ENCODE data around the gene FAM3D. TPM values are rescaled to one million over a fixed set of nuclear protein-coding genes. Genes with fewer than 3 reads are reported as not detected.
"Not testable (repeated sequence)": the region's sequence is repeated elsewhere in the genome, so short reads cannot be mapped to it uniquely, and the experiment has no call there.

FAM3D gene
- total RNA-seq, 2 experiments from 2014 or later, result not detected

DNA sequence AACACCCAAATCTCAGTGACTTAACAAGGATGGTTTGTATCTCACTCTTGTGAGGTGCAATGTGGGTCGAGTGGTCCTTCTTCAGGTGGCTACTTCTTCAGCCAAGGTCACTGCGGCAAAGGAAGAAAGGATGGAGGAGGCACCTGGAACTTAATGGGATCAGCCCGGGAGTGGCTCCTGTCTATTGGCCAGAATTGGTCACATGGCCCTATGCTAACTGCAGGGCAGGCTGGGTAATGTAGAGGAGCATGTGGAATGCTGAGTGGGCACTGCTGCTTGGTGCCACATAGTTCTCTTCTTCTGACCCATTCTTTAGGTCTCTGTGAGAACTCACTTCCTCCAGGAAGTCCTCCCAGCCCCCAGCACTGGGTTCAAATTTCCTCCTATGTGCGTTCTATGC, 20.3 kb upstream of the FAM3D start:
- POLR2A ChIA-PET, result no interaction called here
- CTCF ChIA-PET, result no interaction called here

DNA sequence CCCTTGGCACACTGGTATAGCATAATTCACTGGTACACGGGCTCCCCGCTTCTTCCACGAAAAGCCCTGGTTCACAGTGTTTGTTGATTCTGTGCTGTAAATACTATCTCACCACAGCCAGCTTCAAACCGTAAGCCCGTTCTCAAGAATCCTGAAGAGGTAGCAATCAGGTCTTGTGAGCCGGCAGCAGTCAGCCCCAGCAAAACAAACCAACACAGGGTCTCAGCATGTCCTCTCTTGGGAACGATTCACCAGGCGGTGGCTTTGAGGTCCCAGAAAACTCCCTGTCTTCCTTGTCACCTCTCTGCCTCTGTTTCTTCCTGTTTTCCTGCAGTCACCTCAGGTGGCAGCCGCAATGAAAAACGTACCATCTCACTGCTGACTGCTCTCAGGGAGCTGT, 19.1 kb upstream of the FAM3D start:
- POLR2A ChIA-PET, result no interaction called here
- CTCF ChIA-PET, result no interaction called here

DNA sequence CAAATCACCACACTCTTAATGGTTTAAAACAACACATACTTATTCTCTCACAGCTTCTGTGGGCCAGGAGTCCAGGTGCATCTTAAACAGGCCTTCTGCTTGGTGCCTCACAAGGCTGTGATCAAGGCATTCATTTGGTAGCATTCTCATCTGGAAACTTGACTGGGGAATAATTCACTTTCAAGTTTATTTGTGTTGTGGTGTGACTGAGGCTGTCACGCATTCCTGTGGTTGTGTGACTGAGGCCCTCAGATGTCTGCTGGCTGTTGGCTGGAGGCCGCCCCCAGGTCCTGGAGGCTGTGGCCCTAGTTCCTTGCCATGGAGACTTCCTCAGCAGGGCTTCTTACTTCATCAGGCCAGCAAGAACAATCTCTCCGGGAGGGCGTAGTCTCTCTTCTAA, 16.9 kb upstream of the FAM3D start:
- POLR2A ChIA-PET, result no interaction called here
- CTCF ChIA-PET, result no interaction called here

DNA sequence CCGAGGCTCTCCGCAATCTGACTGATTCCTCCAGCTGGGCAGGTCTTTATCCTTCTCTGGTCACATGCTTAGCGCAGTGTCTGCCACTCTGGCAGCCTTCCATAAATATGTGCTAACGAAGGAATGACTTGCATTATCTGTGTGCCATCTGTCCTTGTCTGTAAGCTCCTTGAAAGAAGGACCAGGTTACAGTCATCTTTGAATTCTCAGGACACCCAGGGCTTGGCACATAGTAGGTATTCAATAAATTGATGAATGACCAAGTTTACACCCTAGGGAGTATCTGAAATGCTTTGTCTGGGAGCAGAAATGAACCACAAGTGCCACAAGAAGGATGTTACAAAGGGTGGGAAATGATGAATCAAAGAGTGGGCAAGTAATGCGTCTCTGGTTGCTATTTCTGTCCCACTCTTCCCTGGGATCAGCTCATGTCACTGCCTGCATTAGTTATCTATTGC, 16.5 kb upstream of the FAM3D start:
- ChIA-PET POLR2A (no interaction called here), CTCF (interaction anchor here (0.6 kb wide), 1 partner anchor 1483 kb away, joined by 3 read pairs; the partner anchor contains the start of gene HESX1)

DNA sequence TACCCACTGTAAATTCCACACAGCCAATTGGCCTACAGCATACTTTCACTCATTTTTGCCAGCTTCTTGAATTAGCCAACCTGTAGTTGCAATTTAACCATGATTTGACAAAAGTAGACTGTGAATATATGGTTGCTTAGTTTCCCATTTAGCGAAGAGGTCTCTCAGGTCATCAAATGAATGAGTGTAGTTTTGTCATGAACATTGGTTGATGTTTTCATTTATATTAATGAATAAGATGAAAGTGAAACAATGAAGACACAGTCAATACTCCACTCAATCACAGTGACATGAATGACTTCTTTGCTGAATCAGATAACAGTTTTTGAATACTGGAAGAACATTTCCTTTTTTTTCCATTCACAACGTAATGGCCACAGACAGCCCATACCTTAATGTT, 15.3 kb upstream of the FAM3D start:
- CTCF ChIA-PET, result no interaction called here
- POLR2A ChIA-PET, result no interaction called here

DNA sequence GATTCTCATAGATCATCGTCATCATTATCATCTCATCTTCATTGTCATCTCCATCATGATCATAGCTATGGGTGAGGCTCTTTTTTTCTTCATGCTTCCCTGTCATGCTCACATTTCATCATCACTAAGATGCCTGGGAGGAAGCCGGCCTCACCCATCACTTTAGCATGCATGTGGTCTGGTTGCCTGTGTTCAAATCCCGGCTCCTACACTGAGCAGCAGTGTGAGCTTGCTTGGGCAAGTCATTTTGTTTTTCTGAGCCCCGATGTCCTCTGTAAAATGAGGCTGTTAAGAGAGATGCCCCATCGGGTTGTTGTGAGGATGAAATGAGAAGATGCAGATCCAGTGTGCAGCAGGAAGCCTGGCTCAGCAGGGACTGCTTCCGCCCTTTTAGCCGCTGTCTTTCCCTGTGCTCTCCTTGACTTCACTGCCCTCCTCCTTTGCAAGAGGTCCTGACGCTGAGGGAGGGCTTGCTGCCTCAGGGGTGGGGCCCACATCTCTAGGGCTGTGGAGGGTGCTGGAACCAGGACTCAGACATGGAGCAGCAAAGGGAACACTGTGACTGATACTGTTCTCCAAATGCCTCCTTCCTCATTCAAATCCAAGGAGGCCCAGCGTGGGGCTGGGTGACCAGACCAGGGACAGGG, 14.4 kb upstream of the FAM3D start:
- POLR2A ChIA-PET, result no interaction called here
- CTCF ChIA-PET, result no interaction called here

DNA sequence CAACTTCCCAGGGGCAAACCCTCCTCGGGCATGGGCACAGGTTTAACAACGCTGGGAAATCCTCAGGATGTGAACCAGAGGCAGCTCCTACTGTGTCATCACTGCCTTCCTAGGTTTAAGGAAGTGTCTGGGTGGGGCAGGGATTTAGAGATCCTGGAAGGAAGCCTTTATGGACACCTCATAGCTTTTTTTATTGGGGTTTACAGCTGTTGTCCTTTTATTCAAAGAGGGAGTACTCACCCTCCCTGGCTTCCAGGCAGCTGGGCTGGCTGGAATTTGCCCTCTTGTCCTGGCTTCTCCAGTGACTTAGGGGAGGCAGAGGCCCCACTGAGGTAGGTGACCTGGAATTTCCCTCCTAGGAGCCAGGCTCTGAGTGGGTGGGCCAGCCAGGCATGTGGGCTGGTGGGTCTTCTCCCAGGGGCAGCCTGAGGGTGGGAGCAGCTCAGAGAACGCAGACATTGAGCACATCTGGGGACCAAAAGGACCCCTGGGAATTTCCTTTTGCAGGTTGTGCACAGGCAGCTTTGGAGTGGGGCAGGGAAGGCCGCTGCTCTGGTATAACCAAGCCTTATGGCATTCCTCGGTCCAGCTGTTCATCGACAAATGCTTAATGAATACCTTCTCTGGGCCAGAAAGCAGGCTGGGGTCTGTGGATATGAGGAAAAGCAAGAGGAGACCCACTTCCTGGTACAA, 13.5 kb upstream of the FAM3D start:
- POLR2A ChIA-PET, result no interaction called here
- CTCF ChIA-PET, result interaction anchor here (1.2 kb wide), 1 partner anchor 50 kb away, joined by 3 read pairs; no protein-coding TSS in a partner anchor

DNA sequence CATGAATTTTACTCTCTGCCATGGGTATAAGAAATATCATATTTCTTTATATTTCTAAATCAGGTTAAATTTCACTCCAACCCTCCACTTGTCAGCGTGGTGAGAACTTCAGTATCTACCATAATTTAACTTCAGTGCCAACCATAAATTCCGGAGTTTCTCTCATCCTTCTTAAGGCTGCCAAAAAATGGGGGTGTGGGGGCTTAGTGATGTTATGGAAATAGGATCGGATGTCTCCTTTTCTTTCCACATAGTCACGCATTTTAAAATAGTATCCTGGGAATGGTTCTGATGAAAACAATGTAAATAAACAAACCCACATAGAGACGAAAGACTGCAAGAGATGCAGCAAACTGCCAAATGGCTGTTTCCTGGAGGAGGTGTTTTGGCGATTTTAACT, 12.9 kb upstream of the FAM3D start:
- POLR2A ChIA-PET, result no interaction called here
- CTCF ChIA-PET, result interaction anchor here (1.2 kb wide), 1 partner anchor 49 kb away, joined by 3 read pairs; no protein-coding TSS in a partner anchor

DNA sequence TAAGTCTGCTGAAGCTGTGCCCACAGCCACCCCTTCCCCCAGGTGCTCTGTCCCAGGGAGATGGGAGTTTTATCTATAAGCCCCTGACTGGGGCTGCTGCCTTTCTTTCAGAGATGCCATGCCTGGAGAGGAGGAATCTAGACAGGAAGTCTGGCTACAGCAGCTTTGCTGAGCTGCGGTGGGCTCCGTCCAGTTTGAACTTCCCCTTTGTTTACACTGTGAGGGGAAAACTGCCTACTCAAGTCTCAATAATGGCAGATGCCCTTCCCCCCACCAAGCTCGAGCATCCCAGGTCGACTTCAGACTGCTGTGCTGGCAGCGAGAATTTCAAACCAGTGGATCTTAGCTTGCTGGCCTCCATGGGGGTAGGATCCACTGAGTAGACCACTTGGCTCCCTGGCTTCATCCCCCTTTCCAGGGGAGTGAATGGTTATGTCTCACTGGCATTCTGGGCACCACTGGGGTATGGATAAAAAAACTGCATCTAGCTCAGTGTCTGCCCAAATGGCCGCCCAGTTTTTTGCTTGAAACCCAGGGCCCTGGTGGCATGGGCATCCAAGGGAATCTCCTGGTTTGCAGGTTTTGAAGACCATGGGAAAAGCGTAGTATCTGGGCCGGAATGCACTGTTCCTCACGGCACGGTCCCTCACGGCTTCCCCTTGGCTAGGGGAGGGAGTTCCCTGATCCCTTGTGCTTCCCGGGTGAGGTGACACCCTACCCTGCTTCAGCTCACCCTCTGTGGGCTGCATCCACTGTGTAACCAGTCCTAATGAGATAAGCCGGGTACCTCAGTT, 11.8 kb upstream of the FAM3D start:
- POLR2A ChIA-PET, CTCF ChIA-PET: not testable (repeated sequence)

DNA sequence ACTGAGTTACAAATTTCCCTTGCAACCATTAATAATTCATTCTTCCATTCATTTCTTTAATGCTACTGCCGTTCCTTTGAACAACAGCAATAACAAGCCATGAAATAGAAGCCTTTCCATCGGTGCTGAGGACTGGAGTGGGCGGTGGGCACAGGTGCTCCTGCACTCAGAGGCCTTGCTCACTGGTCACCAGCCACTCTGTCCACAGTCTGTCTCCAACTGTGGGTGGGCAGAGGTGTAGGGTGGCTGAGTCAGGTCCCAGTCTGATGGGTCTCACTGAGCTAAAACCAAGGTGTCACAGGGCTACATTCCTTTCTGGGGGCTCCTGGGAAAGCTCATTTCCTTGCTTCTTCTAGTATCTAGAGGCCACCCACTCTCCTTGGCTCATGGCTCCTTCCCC, 6.3 kb upstream of the FAM3D start:
- ChIA-PET CTCF (no interaction called here), POLR2A (no interaction called here)

DNA sequence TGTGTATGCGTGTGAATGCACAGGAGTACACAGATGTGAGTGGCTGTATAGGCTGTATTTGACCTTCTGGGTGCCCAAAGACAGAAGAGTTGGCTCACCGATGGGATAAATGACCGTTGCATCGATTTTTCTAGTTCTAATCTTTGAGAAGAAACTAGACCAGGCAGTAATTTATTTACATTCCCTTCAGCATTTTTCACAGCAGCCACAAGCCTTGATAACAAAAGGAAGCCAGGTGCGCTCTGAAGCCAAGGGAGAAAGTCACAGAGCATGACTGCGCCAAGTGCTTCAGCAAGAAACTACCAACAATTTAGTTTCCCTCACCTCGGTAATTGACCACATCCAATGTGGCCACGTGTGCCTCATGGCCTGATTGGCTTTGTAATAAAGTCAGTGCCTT, 5.9 kb upstream of the FAM3D start:
- ChIA-PET CTCF (no interaction called here), POLR2A (no interaction called here)

DNA sequence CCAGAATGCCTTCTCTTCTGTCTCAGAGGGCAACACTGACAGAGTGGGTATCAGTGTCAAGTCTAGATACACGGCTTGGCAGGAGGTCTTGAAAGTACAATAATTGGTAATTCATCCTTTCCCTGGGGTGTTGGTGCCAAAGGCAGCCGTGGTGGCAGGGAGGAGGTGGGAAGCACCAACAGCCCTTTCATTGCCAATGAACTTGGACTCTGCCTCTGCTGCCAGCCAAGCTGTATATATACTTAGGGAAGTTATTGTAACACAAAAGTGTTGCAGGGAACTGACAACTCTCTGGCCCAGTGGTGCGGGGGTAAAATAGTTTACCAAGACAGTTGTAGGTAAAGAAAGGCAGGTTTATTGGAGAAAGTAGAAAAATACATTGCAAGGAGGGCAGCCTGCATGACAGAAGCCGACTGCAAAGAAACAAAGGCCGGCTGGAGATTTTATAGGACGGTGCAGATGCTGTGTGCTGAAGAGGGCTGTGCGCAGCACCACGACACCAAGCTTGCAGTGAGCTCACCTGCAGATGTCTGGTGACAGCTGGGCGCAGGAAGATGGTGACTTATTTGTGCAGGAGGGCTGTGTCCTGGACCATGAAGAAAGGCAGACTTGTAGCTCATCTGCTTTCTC, 4.0 kb upstream of the FAM3D start:
- ChIA-PET CTCF (no interaction called here), POLR2A (no interaction called here)

DNA sequence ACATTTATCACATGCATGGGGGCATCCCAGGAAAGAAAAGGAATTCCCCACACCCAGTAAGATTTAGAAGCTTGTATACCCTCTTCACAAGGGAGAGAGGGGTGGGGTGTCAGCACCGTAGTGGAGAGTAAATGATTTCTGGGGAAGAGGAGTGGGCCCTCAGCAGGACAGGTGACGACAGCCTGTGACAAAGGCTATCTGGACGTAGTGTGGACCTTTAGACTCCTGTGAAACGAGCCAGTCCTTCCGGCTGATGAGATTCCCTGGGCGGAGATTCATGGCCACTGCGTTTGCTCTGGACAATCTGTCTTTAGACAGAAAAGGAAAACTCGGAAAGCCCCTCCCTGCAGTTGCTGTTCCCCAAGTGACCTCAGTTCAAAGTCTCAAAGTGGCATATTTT, 1.7 kb upstream of the FAM3D start:
- CTCF ChIA-PET, result no interaction called here

DNA sequence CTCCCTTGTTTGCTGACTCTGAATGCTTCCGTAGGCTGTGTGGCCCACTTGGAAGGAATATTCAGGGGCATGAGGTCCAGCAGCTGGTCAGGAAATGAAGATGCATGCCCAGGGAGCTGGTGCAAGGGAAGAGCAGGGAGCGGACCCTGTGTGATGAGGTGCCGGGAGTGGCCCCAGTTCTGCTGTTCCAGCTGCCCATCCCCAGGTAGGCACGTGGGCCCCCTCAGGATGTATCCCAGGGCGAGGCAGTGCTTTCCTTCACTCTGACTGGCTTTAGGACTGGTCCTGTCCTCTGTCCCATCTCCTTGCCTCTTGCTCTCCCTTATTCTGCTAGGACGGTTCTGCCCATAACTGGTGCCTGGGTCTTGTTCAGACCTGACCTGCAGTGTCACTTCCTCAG, 1.1 kb upstream of the FAM3D start:
- POLR2A ChIA-PET, result no interaction called here
- CTCF ChIA-PET, result no interaction called here

More for the DNA sequence above, 1.7 kb upstream of the FAM3D start:
- POLR2A ChIA-PET, result no interaction called here

DNA sequence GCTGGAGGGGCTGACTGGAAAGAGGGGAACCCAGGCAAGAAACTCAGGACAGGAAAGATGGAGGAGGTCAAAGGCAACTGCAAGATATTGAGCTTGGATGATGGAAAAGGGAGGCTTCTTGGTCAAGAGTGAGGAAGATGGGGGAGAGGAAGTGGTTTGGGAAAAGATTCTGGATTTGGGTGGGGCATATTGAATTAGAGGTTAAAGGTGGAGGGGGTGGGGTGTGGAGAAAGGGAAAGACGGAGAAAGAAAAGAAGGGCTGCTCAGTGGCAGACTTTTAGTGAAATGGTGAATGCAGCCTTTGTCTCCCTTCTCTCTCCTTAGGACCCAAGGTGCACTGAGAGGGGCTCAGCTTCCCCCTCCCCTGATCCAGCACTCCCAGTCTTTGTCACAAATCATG, 655 bp upstream of the FAM3D start:
- CTCF ChIA-PET, result no interaction called here

DNA sequence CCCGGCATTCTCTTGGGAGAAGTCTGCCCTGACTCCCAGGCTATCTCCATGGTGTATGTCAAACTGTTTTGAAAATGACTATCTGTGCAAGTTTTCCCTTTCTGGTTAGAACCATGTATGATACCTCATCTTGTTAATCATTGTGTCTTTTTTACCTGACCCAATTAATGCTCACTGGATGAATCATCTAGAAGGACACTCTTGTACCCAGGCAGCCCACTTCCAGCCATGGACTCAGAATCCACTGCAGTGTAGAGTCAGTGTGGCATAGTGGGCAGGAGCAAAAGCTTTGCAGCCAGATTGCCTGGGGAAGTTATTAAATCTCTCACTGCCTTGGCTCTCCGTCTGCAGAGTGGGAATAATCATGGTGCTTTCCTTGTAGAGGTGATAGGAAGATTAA, 1.2 kb downstream of the FAM3D start:
- CTCF ChIA-PET, result no interaction called here
- POLR2A ChIA-PET, result no interaction called here

More for the DNA sequence above, 655 bp upstream of the FAM3D start:
- POLR2A ChIA-PET, result no interaction called here

DNA sequence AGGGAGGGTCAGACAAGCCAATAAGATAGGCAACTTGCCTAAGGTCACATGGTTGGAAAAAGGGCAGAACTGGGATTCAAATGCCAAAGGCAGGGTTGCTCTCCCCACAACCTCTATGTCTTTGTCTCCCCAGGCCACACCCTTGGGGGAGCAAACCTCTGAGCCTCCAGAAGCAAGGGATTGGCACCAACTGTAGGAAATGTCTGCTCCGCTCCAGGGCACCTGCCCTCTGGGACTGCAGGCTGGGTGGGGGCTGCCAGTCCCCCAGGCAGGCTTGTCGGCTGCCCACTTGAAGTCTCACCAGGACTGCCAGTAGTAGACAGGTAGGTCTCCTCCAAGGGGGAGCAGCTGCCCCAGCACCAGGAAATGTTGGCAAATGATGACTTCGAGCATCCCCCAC, 2.0 kb downstream of the FAM3D start:
- POLR2A ChIA-PET, result no interaction called here
- CTCF ChIA-PET, result no interaction called here

DNA sequence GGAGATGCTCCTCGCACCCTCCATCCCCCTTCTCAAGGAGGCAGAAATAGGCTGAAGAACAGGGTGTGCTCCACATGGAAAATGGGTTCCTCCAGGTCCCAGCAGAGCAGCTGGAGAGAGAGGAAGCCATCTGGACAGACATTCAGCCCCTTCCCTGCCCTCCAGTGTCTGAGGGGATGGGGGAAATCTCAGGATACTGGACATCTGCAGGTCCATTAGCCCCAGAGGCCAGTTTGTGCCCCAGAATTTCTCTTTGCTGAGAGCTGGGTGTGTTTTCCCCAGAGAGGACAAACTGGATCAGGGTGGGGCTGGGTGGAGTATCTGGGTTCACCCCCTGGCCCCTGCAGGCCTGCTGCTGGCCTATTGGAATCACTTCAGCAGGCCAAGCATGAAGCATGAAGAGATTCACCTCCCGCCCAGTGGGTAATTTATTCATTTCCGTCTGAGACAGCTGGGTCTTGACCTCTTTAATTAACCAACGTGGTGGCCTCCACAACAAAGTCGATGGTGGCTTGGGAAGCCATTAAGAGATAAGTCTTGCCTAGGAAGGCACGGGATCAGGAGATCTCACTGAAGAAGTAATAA, 4.6 kb downstream of the FAM3D start:
- CTCF ChIA-PET, result no interaction called here
- POLR2A ChIA-PET, result no interaction called here

DNA sequence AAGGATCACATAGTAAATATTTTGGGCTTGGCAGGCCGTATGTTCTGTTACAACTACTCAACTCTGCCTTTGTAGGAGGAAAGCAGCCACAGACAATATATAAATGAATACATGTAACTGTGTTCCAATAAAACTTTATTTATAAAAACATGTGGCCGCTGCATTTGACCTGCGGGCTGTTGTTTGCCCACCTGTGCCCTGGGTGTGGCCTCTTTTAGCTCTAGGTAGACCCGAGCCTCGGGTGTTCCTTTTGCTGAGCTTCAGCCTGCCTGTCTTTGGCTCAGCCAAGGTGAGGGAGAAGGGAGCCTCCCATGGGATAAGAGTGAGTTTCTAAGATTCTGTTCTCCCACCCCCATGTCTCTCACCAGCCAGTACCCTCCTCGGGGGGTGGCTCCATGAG, 5.6 kb downstream of the FAM3D start:
- CTCF ChIA-PET, result no interaction called here

DNA sequence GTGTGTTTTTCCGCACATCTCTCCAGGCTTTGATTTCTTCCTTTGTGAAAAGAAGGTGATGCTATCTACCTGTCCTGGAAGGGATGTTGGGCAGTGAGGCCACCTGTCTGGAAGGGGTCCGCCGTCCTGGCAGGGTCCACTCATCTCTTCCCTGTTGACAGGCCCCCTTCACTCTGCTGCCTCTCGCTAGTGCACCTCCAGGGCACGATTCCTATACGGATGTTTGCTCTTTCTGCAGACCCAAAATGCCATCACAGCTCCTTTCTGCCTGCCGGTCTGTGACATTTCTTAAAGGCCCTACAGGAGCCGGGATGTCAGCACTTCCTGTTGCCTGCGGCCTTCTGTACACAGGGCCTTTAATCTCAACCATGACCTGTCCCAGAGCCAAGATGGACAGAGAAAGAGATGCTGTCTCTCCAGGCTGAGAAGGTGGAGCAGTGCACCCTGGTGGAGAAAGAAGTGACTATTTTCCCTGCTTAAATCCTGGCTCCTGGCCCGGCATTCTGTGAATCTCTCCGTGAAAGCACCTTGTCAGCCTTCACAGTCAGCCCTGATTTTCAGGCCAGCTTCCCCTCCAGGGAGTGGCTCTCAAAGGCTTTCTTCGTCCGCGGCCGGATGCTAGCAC, 7.4 kb downstream of the FAM3D start:
- POLR2A ChIA-PET, result no interaction called here
- CTCF ChIA-PET, result no interaction called here

More for the DNA sequence above, 5.6 kb downstream of the FAM3D start:
- POLR2A ChIA-PET, result no interaction called here

All from activated CD8-positive, alpha-beta memory T cell treated with anti-CD3 and anti-CD28 coated beads for 36 hours (primary cell).